ENCODE measurements around the gene TMOD1. TPM values are rescaled to one million over a fixed set of nuclear protein-coding genes. Genes with fewer than 3 reads are reported as not detected.
"Not testable (repeated sequence)": the region's sequence is repeated elsewhere in the genome, so short reads cannot be mapped to it uniquely, and the experiment has no call there.

TMOD1 gene
- total RNA-seq, 2 donors from 2014 or later, result 118 to 122 TPM

GRCh38 chr9:97571664-97572063 is 70.2 kb downstream of the TMOD1 start:
- Histone ChIP-seq H3K9me3 (no peaks in the 10 kb centered on the region), H3K27me3 (no peaks in the 10 kb centered on the region), H3K4me3 (no peak overlapping the region), H3K4me1 (peaks cover 0 to 24% of the 10 kb centered on the region in 2 donors), H3K27ac (peak overlapping the region; percentile 71 to 73), H3K36me3 (peaks cover 72% of the 10 kb centered on the region)
- peak; percentile 54 for DNase-seq (ENCODE audit: low spot score)
- no peak for TF ChIP-seq CTCF (IDR thresholded peaks at IDR 0.05)

GRCh38 chr9:97572196-97572891 is 70.9 kb downstream of the TMOD1 start:
- Histone ChIP-seq H3K9me3 (no peaks in the 10 kb centered on the region), H3K27me3 (no peaks in the 10 kb centered on the region), H3K4me3 (no peak overlapping the region), H3K4me1 (peaks cover 0 to 24% of the 10 kb centered on the region in 2 donors), H3K36me3 (peaks cover 65% of the 10 kb centered on the region), H3K27ac (peak overlapping the region; percentile 63 to 73)
- TF ChIP-seq CTCF (IDR thresholded peaks at IDR 0.05), result no peak
- DNase-seq (ENCODE audit: low spot score), result no peak

- H3K9me3 ChIP-seq, result no peaks in the 10 kb centered on the region
- TF ChIP-seq CTCF (IDR thresholded peaks at IDR 0.05), result no peak
- H3K27me3 ChIP-seq, result no peaks in the 10 kb centered on the region
- peaks cover 59% of the 10 kb centered on the region for H3K36me3 ChIP-seq
- H3K27ac ChIP-seq, result peak overlapping the region; percentile 63 to 73
- DNase-seq (ENCODE audit: low spot score), result no peak
- H3K4me3 ChIP-seq, result no peak overlapping the region
- H3K4me1 ChIP-seq, result peaks cover 0 to 24% of the 10 kb centered on the region in 2 donors
Observed at GRCh38 chr9:97572892-97573365, 71.5 kb downstream of the TMOD1 start.

GRCh38 chr9:97573482-97574073 is 72.1 kb downstream of the TMOD1 start:
- Histone ChIP-seq H3K4me3 (no peak overlapping the region), H3K9me3 (no peaks in the 10 kb centered on the region), H3K27me3 (no peaks in the 10 kb centered on the region), H3K36me3 (peaks cover 54% of the 10 kb centered on the region), H3K27ac (peak overlapping the region in 1 of 2 donors; percentile 63), H3K4me1 (peaks cover 0 to 25% of the 10 kb centered on the region in 2 donors)
- DNase-seq (ENCODE audit: low spot score), result no peak
- TF ChIP-seq CTCF (IDR thresholded peaks at IDR 0.05), result no peak

GRCh38 chr9:97574101-97574571 is 72.7 kb downstream of the TMOD1 start:
- DNase-seq (ENCODE audit: low spot score), result peak; percentile 40
- Histone ChIP-seq H3K4me1 (peaks cover 0 to 31% of the 10 kb centered on the region in 2 donors), H3K36me3 (peaks cover 48% of the 10 kb centered on the region)
- H3K27ac ChIP-seq, H3K9me3 ChIP-seq, H3K4me3 ChIP-seq, H3K27me3 ChIP-seq: not testable (repeated sequence)

GRCh38 chr9:97574921-97575672 is 73.6 kb downstream of the TMOD1 start:
- H3K27me3 ChIP-seq, H3K27ac ChIP-seq, H3K9me3 ChIP-seq: not testable (repeated sequence)
- DNase-seq (ENCODE audit: low spot score), result peak; percentile 57
- H3K36me3 ChIP-seq, result peaks cover 38% of the 10 kb centered on the region
- peak overlapping the region in 1 of 2 donors; percentile 11 for H3K4me3 ChIP-seq
- H3K4me1 ChIP-seq, result peaks cover 0 to 33% of the 10 kb centered on the region in 2 donors
